AG08396 (cell line): ENCODE measurements around the gene SPATA13.

ENCODE experiments used
- DNase-seq: peaks from one replicate; pipeline ENCODE4 v3.0.0; 2012; ENCODE audit warnings: low spot score, mixed read lengths

The SPATA13 gene

DNA sequence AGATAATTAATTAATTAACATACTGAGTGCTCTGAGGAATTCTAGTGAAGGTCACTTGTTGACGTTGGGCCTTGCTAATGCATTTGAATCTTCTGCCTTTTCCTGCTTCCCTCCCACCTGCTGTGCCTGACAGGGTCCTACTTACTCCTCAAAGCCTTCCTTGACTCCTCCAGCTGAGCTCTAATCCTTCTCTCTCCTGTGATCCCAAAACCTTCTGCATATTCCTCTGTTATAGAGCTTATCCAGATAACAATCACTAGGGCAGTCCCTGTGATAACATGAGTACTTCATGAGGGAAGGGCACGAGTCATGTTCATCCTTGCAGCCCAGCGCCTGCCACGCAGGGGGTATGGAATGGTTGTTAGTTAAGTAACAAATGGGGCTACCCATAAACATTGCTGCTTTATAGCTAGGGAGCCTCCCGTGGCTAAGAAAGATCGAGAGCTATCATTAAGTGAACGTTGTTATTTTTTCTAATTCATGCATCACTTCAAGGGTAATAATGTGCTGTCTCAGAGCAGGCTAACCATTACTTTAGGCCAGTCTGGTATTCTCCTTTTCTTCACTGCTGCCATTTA is 19.1 kb upstream of the SPATA13 start:
- DNase-seq = no peak

DNA sequence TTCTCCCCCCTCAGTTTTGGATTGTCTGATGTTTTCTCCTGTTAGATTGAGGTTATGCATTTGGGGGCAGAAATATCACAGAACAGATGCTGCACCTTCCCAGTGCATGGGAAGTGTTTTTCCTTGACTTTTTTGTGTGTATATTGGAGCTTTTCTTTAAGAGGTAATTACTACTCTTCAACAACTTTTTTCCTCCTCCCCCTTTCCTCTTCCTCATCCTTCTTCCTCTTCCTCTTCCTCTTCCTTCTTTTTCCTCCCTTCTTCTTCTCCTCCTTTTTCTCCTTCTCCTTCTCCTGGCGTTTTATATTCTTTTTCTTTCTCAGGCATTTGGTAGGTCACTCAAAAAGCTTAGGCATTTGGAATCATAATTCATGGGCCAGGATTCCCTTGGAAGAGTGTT is 18.1 kb upstream of the SPATA13 start:
- DNase-seq = no peak

DNA sequence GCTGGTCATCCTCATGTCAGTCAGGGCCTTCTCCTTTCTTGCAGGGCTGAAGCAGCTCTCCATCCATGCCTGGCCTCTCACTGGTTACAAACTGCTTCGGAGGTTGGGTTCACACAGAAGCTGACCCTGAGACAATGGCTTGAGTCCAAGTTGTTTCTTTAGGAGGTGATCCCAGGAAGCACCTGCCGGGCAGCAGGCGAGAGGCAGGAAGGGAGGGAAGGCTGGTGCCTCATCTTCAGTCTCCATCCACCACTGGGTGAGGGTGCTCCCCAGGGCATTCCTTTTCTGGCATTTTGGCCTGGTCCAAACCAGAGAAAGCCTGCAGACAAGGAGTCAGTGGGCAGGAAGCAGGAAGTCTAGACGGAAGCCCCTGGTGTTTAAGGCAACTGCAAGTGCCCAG is 17.6 kb upstream of the SPATA13 start:
- DNase-seq = no peak

DNA sequence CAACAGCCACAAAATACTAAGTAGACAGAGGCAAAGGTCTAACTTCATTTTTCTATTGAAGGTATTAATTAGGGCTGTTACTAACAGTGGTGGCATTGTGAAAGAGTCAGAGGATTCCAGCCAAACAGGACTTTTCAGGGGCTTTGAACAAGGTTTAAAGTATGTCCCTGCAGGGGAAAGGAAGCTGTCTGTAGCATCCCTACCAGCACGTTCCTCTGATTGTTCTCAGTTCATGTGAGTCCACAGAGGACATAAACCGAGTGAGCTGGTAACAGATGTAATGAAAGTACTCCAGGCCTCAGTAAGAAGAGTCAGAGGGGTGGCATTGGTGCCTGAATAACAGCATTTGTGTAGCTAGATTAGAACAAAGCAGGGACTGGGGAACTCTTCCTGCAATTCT is 15.3 kb upstream of the SPATA13 start:
- no peak for DNase-seq

DNA sequence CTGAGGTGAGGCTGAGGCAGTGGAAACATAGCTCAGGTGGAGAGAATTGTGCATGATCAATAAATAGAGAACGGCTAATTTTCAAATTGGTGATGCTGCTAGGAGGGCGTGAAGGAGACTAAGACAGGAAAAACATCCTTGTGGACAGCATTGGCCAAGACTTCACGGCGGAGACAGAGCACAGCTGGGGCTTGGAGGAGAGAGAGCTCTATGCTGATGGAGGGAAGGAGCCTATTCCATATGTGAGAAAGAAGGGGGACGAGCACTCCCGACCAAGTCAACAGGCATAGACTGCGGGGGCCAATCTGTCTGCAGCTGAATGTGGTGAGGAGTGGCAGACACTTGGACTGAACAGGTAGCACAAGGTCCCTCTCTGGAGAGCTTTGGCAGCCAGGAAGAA is 14.8 kb upstream of the SPATA13 start:
- DNase-seq = no peak

DNA sequence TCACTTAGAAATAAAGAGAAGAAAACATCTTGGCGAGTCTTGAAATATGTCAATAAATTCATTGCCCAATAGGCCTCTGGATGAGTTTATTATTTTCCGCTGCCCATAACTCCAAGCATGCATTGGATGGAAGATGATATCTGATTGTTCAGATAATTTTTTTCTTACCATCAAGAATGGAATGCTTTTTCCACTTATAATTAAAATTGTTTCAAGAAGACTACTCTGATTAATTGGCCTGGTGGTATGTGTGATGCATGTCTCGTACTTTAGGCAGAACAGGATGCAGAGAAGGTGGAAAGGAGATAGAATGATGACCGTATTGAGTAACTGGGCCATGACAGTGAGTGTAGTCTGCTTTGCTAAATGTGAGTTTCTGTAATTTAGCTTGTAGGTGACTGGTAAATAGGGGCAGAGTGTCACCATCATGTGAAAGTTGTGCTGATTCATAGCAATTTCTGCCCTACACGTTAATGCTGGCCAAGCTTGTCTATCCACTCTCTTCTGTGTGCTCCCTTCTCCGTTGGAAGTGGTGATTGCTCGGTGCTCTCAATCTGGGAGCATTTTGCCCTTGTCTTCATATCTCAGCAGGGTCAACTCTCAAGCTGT is 13.5 kb upstream of the SPATA13 start:
- DNase-seq = no peak

DNA sequence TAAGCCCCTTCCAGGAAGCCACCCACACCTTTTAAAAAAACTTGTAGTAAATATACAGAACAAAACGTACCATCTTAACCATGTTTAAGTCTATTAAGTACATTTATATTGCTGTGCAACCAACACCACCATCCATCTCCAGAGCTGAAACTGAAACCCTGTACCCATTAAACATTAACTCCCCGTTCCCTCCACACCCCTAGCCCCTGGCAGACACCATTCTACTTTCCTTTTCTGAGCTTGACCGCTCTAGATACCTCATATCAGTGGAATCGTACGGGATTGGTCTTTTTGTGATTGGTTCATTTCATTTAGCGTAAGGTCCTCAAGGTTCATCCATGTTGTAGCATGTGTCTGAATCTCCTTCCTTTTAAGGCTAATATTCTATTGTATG is 13.0 kb upstream of the SPATA13 start:
- DNase-seq = no peak

DNA sequence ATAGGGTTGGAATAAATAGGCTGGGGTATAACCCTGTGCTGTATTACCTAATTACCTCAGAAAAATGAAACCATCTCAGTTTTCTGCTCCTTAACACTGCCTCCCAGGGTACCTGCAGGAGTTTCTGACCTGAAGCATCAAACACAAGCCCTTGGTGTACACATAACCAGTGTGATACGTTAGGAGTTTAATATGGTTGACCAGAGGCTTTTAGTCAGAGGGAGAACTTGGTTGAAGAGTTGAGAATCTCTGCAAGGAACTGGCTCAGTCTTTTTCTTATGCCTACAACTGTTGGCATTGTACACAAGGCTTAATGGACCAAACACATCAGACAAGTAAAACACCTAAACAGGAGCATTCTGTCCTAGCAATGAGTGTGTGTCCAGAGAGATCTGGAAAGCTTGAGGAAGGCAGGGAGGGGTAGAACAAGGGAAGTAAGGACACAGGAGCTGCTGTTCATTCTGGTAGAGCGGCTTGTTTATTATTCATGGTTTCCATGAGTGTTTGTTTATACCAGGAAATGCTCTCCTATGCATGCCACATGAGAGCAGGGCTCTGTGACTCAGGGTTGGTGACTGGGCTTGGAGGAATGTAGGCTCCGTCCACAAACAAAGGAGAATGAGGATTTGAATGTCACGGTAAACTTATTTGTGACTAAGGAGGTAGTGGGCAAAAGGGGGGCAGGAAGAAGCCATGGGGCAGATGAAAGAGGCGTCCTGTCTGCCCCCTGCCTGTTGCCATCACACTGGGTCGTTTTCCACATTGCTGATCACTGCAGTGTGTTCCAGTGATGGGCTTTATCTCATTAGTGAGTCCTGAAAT is 11.9 kb upstream of the SPATA13 start:
- peak; percentile 93 for DNase-seq

DNA sequence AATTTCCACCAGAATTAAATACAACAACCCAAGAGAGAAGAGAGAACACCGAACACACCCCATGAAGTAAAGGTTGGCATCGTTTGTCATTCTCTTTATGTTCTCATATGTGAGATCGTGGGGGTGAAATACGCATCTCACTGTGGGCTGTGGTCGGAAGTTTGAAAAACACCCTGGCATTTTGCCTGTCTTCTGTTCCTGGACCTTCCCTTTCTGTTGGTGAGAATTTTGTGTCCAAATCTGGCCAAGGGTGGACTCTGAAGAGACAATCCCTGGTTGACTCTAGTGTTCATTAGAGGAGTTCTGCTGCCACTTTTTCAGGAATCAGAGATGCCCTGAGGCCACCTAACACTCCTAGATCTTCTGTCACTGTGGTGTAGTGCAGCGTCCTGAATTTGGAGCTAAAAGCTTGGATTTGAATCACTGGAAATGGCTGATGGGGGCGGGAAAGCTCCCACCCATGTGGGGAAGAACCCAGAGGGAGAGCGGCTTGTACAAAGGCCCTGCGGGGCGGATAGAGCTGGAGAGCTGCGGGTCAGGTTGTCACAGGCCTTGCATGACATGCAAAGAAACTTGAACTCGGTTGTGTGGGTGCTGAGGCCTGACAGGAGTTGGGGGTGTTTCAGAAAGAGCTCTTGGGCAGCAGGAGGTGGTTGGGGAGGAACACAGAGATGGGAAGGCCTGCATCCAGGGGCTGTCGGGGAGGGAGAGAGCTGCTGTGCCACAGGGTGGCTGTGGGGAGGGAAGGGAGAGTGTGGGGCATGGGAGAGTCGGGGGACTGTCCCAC is 11.1 kb upstream of the SPATA13 start:
- DNase-seq = no peak

DNA sequence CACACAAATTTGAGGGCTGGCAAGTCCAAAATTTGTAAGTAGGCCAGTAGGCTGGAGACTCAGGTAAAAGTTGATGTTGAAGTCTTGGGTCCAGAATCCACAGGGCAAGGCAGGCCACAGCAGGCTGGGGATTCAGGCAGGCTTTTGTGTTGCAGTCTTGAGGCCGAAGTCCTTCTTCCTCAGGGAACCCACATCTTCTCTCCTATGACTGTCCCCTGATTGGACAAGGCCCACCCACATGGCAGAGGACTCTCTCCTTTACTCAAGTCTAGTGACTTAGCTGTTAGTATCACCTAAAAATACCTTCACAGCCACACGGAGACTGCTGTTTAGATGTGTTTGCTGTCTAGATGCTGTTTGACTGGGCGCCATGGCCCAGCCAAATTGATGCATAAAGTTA is 9.9 kb upstream of the SPATA13 start:
- DNase-seq = no peak

DNA sequence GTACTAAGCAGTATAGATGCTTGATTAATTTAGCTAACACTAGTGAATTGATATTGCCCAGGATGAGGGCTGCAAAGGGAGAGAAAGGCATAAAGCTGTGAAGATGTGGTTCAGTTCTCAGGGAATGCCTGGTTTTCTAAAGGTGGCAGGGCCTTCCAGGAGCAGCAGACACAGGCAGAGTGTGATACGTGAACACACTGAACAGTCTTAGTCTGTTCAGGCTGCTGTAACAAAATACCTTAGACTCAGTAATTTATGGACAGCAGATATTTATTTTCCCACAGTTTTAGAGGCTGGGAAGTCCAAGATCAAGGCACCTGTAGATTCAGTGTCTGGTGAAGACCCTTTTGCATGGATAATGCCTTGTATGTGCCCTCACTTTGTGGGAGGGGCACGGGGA is 8.7 kb upstream of the SPATA13 start:
- no peak for DNase-seq

DNA sequence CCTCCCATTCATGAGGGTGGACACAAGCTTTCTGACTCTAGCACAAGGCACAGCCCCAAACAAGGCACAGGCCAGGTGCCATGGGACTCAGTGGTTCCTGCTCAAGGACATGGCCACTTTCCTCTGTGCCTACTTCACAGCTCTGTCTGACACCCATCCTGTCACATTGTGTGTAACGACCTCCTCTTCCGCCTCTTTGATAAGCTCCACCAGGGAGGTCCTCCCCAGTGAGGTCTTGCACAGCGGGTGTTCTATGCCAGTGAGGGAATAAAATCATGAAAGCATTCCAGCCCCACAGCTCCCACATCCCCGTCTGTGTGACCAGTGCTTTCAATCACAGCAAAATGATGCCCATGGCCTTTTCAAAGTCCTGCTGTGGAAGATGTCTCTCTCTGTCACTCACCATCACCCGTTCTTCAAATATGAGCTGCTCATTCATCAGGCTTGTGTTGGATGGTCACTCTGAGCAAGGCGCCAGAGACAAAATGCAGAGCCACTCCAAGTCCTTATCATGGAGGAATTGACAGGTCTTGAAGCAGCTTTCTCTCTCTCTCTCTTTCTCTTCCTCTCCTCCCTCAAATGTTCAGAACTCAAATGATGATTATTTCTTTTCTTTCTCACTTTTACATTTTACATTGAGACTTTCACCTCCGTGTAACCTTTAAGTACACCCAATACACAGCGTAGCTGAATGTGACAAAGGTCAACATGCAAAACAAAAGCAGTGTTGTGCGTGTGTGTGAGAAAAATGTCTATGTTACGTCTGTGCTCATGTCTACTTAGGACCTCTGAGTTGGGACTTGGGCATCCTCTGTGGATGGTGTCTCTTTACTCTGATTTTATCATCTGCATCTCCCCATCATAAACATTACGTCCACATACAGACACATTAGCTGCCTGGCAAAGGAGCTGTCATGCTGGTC is 8.0 kb upstream of the SPATA13 start:
- no peak for DNase-seq

DNA sequence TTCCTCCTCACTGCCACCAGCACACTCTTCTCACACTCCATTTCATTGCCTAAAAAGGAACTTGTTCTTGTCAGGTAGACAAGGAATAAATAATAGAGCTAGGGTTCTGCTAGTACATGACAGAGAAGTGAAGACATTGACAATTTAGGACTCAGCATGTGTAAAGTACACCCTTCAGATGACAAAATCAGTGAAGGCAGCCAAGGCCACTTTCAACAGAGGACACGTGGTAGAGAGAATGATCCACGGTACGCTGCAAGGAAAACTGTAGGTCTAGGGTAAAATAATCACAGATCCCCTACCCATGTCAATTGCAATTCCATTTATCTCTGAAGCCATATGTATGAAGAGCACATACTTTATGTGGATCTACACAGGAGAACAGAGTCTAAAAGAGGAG is 7.2 kb upstream of the SPATA13 start:
- DNase-seq = no peak

DNA sequence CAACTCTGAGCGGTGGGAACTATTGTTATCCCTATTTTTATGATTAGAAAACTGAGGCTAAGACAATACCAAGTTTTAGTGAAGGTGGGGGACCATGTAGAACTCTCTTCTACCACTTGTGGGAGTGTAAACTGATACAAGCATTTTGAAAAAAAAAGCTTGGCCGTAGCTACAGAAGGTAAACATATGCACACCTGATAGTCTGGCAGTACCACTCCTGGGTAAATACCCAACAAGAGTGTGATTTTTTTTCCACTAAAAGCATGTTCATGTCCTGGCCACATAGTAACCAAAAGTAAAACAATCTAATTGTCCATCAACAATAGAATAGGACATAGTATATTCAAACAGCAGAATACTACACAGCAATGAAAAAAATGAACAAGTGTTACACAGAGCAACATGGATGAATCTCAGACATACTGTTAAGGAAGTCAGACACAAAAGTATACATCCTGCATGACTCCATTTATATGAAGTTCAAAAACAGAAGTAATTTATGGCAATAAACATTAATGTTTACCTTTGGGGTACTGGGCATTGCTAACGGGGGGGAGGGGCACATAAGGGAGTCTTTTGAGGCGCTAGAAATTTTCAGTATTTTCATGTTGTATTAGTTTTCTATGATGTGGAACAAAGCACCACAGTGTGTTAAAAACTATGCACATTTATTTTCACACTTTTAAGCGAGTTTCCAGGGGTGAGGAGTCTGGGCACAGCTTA is 6.4 kb upstream of the SPATA13 start:
- no peak for DNase-seq

DNA sequence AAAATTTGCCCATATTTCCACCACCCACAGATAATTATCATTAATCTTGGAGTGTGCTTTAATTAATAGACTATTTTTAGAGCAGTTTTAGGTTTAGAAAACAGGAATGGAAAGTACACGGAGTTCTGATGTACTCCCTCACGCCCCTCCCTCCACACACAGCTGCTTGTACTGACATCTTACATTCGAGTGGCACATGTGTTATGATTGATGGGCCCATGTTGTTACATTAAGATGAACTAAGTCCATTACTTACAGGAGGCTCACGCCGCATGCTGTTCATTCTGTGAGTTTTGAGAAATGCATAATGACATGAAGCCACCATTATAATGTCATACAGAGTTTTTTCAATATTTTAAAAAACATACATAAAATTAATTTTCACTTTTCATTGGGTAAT is 1.2 kb upstream of the SPATA13 start:
- DNase-seq = no peak

DNA sequence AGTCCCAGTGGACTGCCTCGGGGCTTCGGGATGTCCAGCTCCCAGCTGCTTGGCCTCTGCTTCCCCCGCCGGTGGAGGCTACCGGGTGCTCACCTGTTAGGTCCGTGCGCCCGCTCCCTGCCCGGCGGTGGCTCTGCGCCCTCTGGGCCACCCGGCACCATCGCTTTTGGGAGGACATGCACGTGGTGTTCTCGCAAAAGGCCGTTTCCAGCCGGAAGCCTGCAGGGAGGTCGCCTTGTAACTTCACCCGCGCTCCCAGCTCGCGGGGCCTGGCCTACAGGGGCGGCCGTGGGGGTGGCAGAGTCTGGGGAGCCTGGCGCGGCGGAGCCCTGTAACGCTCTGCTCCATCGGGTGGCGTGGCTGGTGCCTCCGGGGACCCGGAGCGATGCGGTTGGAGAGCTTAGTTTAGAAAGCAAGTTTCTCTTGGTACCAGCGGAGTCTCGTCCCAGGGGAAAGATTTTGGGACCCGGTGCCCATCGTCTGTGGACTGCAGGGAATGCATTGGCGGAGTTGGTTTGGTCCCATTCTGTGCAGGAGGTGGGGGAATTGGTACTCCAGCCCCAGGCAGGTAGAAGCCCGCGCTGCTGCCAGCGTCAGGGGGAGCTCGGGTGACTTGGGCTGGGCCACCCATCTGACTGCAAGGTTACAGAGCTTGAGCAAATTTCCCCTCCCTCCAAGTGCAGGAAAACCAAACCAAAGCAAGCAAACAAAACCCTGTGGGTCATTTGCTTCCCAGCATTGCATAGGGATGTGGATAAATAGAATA is 673 bp downstream of the SPATA13 start:
- peak; percentile 48 for DNase-seq

DNA sequence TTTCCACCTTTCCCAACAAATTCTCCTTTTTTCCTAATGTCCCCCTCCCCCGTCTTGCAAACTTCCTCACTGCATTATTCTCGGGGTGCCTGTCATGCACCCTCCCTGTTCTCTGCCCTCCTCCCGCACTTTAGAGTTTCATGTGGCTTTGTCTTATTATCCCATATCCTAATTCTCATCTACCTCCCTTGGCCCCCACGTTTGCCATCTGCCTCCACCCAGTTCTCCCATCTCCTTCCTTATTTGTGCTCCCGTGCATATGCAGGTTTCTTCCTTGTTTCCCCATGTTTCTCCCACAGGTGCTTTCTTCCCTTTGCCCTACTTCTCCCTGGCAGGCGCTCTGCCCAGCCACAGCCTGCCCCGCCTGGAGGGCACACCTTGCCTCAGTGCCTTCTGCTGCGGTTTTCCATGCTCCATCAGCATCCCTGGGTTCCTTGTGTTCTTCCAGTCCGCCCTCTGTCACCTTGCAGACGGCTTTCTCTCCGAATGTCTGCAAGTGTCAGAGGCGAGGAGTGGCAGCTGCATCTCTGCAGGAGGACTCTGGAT is 1.5 kb downstream of the SPATA13 start:
- DNase-seq = no peak

DNA sequence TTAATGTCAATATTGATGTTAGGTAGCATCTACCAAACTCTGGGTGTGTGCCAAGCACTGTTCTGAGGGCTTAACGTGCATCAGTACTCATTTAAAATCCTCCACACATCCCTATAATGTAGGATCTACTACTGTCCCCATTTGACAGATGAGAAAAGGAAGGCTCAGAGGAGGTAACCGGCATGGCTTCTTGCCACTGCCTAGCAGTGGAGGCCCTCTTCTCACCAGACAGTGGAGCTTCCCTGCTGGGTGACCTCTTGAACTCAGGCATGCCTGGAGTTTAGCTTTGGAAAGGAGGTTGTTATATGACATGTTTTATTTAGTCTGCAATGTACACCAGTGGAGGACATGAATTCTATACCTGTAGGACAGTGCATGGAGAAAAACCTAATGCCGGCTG is 2.1 kb downstream of the SPATA13 start:
- no peak for DNase-seq

DNA sequence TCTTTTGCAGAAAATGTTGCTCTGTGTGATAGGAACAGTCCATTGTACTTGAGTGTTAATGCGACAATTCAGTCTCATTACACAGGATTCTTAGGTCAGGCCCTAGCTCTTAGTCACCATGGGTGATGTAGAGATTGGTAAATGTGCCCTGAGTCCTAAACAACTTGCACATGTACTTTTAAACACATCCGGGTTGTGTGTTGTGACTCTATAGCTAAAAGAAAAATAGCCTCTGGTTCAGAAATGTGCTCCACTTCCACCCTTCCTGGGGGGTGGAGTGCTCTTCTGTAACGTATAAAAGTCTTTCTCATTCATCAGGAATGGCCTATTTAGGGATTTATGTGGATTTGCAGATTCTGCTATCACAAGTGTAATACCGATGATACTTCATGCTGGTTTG is 5.2 kb downstream of the SPATA13 start:
- DNase-seq = peak; percentile 36

DNA sequence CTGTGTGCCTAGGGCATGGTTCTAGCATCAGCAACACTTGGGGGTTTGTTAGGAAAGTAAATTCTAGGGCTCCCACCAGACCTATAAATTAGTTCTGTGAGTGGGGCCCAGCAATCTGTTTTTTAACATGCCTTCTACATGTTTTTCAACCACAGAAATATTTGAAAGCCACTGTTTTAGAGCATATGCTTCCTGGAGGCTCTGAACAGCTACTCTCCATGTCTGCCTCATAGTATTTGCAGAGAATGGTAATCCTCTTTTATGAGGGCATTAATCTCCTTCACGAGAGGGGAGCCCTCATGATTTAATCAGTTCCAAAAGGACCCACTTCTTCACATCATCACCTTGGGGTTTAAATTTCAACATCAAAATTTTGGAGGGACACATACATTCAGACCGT is 6.0 kb downstream of the SPATA13 start:
- DNase-seq = no peak
